ENCODE data around the gene BDKRB2.

The BDKRB2 gene

GRCh38 chr14:96166461-96167223, 38.0 kb upstream of the BDKRB2 start:
- Mint-ChIP-seq H3K9me3 (no peaks in the 10 kb centered on the region), H3K36me3 (ENCODE audit: insufficient read depth) (no peaks in the 10 kb centered on the region), H3K27me3 (peaks cover 13 to 47% of the 10 kb centered on the region in 2 donors), H3K4me3 (no peak overlapping the region), H3K27ac (no peak overlapping the region), H3K4me1 (ENCODE audit: low read depth in 2 of 2) (peaks cover 0 to 7% of the 10 kb centered on the region in 2 donors)
- ATAC-seq (replicated peaks) (no peak), DNase-seq (no peak)

GRCh38 chr14:96167224-96168148, 37.2 kb upstream of the BDKRB2 start:
- peaks cover 9 to 47% of the 10 kb centered on the region in 2 donors for H3K27me3 Mint-ChIP-seq
- ATAC-seq (replicated peaks) = no peak
- no peaks in the 10 kb centered on the region for H3K36me3 Mint-ChIP-seq (ENCODE audit: insufficient read depth)
- DNase-seq = no peak
- H3K4me3 Mint-ChIP-seq = no peak overlapping the region
- no peaks in the 10 kb centered on the region for H3K9me3 Mint-ChIP-seq
- no peak overlapping the region for H3K27ac Mint-ChIP-seq
- peaks cover 0 to 7% of the 10 kb centered on the region in 2 donors for H3K4me1 Mint-ChIP-seq (ENCODE audit: low read depth in 2 of 2)

GRCh38 chr14:96168581-96168980, 36.1 kb upstream of the BDKRB2 start:
- no peak for DNase-seq
- no peak overlapping the region for H3K27ac Mint-ChIP-seq

GRCh38 chr14:96170961-96171592, 33.6 kb upstream of the BDKRB2 start:
- no peak for DNase-seq
- Mint-ChIP-seq H3K4me3 (no peak overlapping the region), H3K36me3 (ENCODE audit: insufficient read depth) (no peaks in the 10 kb centered on the region), H3K4me1 (ENCODE audit: low read depth in 2 of 2) (peaks cover 0 to 3% of the 10 kb centered on the region in 2 donors), H3K9me3 (no peaks in the 10 kb centered on the region), H3K27ac (no peak overlapping the region), H3K27me3 (peaks cover 36 to 70% of the 10 kb centered on the region in 2 donors)
- no peak for ATAC-seq (replicated peaks)

More at GRCh38 chr14:96168581-96168980, 36.1 kb upstream of the BDKRB2 start:
- H3K36me3 Mint-ChIP-seq (ENCODE audit: insufficient read depth) = no peaks in the 10 kb centered on the region
- H3K4me3 Mint-ChIP-seq = no peak overlapping the region
- peaks cover 0 to 7% of the 10 kb centered on the region in 2 donors for H3K4me1 Mint-ChIP-seq (ENCODE audit: low read depth in 2 of 2)
- no peak for ATAC-seq (replicated peaks)
- no peaks in the 10 kb centered on the region for H3K9me3 Mint-ChIP-seq
- H3K27me3 Mint-ChIP-seq = peaks cover 14 to 55% of the 10 kb centered on the region in 2 donors

- no peak for DNase-seq
- Mint-ChIP-seq H3K27ac (no peak overlapping the region), H3K9me3 (no peaks in the 10 kb centered on the region), H3K4me1 (ENCODE audit: low read depth in 2 of 2) (peaks cover 0 to 3% of the 10 kb centered on the region in 2 donors), H3K4me3 (no peak overlapping the region), H3K27me3 (peaks cover 39 to 69% of the 10 kb centered on the region in 2 donors), H3K36me3 (ENCODE audit: insufficient read depth) (no peaks in the 10 kb centered on the region)
- no peak for ATAC-seq (replicated peaks)
These were observed 30.8 kb upstream of the BDKRB2 start for GRCh38 chr14:96173636-96174475.

- H3K27me3 Mint-ChIP-seq = peaks cover 40 to 53% of the 10 kb centered on the region in 2 donors
- no peak overlapping the region for H3K4me3 Mint-ChIP-seq
- DNase-seq (no peak), ATAC-seq (replicated peaks) (no peak)
- H3K9me3 Mint-ChIP-seq = no peaks in the 10 kb centered on the region
- H3K36me3 Mint-ChIP-seq (ENCODE audit: insufficient read depth) = no peaks in the 10 kb centered on the region
- H3K4me1 Mint-ChIP-seq (ENCODE audit: low read depth in 2 of 2) = no peaks in the 10 kb centered on the region
- H3K27ac Mint-ChIP-seq = no peak overlapping the region
These were observed 28.4 kb upstream of the BDKRB2 start for GRCh38 chr14:96176275-96176674.

- DNase-seq = no peak
- Mint-ChIP-seq H3K9me3 (no peaks in the 10 kb centered on the region), H3K4me3 (no peak overlapping the region), H3K27ac (no peak overlapping the region), H3K4me1 (ENCODE audit: low read depth in 2 of 2) (no peaks in the 10 kb centered on the region), H3K36me3 (ENCODE audit: insufficient read depth) (no peaks in the 10 kb centered on the region), H3K27me3 (peaks cover 40 to 54% of the 10 kb centered on the region in 2 donors)
- ATAC-seq (replicated peaks) = no peak
These were observed 27.8 kb upstream of the BDKRB2 start for GRCh38 chr14:96176811-96177211.

GRCh38 chr14:96177766-96178375, 26.8 kb upstream of the BDKRB2 start:
- Mint-ChIP-seq H3K27ac (no peak overlapping the region), H3K4me3 (no peak overlapping the region), H3K4me1 (ENCODE audit: low read depth in 2 of 2) (no peaks in the 10 kb centered on the region), H3K9me3 (no peaks in the 10 kb centered on the region), H3K27me3 (peaks cover 48 to 64% of the 10 kb centered on the region in 2 donors), H3K36me3 (ENCODE audit: insufficient read depth) (no peaks in the 10 kb centered on the region)
- DNase-seq = no peak
- ATAC-seq (replicated peaks) = no peak

GRCh38 chr14:96178461-96179321, 25.9 kb upstream of the BDKRB2 start:
- Mint-ChIP-seq H3K4me3 (no peak overlapping the region), H3K27ac (no peak overlapping the region), H3K36me3 (ENCODE audit: insufficient read depth) (no peaks in the 10 kb centered on the region), H3K4me1 (ENCODE audit: low read depth in 2 of 2) (no peaks in the 10 kb centered on the region), H3K27me3 (peaks cover 40 to 59% of the 10 kb centered on the region in 2 donors), H3K9me3 (no peaks in the 10 kb centered on the region)
- ATAC-seq (replicated peaks) (no peak), DNase-seq (no peak)

- Mint-ChIP-seq H3K27me3 (peaks cover 32 to 51% of the 10 kb centered on the region in 2 donors), H3K27ac (no peak overlapping the region), H3K9me3 (no peaks in the 10 kb centered on the region), H3K4me3 (no peak overlapping the region), H3K36me3 (ENCODE audit: insufficient read depth) (no peaks in the 10 kb centered on the region), H3K4me1 (ENCODE audit: low read depth in 2 of 2) (no peaks in the 10 kb centered on the region)
- ATAC-seq (replicated peaks) (no peak), DNase-seq (no peak)
These were observed 24.4 kb upstream of the BDKRB2 start for GRCh38 chr14:96180043-96180874.

All from effector memory CD8-positive, alpha-beta T cell (primary cell).